ENCODE data around the gene ZNF860. TPM values are rescaled to one million over a fixed set of nuclear protein-coding genes. Genes with fewer than 3 reads are reported as not detected.

ZNF860 gene
- total and polyA plus RNA-seq, 2 donors (not counting 3 experiments of a cell fraction or from before 2014, with no cell fraction given) = 0.19 to 0.73 TPM

DNA sequence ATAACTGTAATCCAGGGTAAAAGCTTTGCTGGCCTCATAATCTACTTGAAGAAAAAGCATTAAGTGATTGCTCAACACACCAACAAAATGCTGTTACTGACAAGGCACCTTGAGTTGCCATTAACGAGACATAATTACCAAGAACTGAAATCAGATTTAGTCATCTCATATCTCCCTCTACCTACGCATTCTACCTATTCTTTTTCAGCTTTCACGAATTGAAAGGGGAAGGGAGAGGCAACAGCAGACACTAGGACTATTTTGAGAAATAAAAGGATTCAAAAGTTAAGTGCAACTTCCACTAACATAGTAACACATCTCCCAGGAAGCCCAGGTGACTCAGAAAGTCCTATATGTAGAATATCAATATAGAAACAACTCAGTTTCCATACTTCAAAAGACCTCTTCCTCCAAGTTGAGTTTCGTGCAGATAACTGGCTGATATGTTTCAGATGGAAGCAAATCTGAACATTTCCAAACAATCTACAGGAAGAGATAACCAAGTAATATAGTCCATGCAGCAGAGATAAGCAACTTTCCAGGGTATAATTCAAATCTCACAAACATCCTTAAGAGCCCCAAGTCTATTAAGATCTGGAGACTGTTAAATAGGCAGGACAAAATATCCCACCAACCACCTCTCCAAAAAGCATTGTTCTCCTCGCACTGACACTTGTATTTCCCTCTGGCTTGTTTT is 2.4 kb upstream of the ZNF860 start:
- DNase-seq (ENCODE audit: low read depth, low spot score) = peak; percentile 77

GRCh38 chr3:31980530-31981205 is 882 bp upstream of the ZNF860 start:
- H3K9me1 ChIP-seq (replicated peaks; ENCODE audit: control insufficient read depth, extremely low read depth, insufficient read depth, low read length) = no peaks in the 10 kb centered on the region
- H3K4me2 ChIP-seq (ENCODE audit: insufficient read depth, low read length) = peak overlapping the region; percentile 46
- DNase-seq (ENCODE audit: low read depth, low spot score) = peak; percentile 69
- no TSS peak for BruUV-seq (replicated peaks)
- ChIA-PET CTCF (interaction anchor here (1.1 to 2.8 kb wide), 4 partner anchors 12 to 163 kb away, joined by 3 to 10 read pairs (median 6); no protein-coding TSS in a partner anchor), POLR2A (interaction anchor here (0.7 kb wide), 1 partner anchor 10 kb away, joined by 3 read pairs; no protein-coding TSS in a partner anchor)
- H3K36me3 ChIP-seq (ENCODE audit: control insufficient read depth in 2 of 2, extremely low read depth in 1 of 2, insufficient read depth in 2 of 2, low read length in 2 of 2) = no peaks in the 10 kb centered on the region
- H3K4me3 ChIP-seq (replicated peaks in 1 of 3; ENCODE audit: insufficient read depth in 1 of 3, low read depth in 1 of 3, low read length in 3 of 3) = peak overlapping the region; percentile 27 to 94 (median 57)
- H2AFZ ChIP-seq (ENCODE audit: low read depth, low read length) = peak overlapping the region; percentile 97
- no peaks in the 10 kb centered on the region for H3K27me3 ChIP-seq (ENCODE audit: control insufficient read depth in 2 of 2, insufficient read depth in 2 of 2, low read length in 2 of 2)
- peaks cover 21% of the 10 kb centered on the region for H3K79me2 ChIP-seq (ENCODE audit: control insufficient read depth, insufficient read depth, low read length)
- peak overlapping the region; percentile 71 for H3K27ac ChIP-seq (ENCODE audit: insufficient read depth, low read depth, low read length)
- intact Hi-C loops (cut with micrococcal nuclease) (loop anchor here (1.0 to 2.0 kb wide), 6 partner anchors 12 to 212 kb away; partner anchors contain the start of gene GPD1L), dilution Hi-C loops (cut with MboI; ENCODE audit: extremely low pct_ligation_motif_present, low sequenced_read_pairs) (no loop called here)
- TF ChIP-seq JUN (IDR thresholded peaks at IDR 0.05; ENCODE audit: borderline replicate concordance, insufficient read depth, insufficient read length, low read depth) = no peak
- TF ChIP-seq POLR2A (IDR thresholded peaks at IDR 0.05; ENCODE audit: low read depth, low read length) = peak; percentile 88
- TF ChIP-seq EZH2 (IDR thresholded peaks at IDR 0.05; ENCODE audit: borderline replicate concordance, low read depth, low read length, severe bottlenecking) = no peak
- TF ChIP-seq, protein P1, sequence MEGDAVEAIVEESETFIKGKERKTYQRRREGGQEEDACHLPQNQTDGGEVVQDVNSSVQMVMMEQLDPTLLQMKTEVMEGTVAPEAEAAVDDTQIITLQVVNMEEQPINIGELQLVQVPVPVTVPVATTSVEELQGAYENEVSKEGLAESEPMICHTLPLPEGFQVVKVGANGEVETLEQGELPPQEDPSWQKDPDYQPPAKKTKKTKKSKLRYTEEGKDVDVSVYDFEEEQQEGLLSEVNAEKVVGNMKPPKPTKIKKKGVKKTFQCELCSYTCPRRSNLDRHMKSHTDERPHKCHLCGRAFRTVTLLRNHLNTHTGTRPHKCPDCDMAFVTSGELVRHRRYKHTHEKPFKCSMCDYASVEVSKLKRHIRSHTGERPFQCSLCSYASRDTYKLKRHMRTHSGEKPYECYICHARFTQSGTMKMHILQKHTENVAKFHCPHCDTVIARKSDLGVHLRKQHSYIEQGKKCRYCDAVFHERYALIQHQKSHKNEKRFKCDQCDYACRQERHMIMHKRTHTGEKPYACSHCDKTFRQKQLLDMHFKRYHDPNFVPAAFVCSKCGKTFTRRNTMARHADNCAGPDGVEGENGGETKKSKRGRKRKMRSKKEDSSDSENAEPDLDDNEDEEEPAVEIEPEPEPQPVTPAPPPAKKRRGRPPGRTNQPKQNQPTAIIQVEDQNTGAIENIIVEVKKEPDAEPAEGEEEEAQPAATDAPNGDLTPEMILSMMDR (IDR thresholded peaks at IDR 0.05; ENCODE audit: extremely low read depth in 1 of 2, insufficient read depth in 1 of 2, low read depth in 1 of 2, low read length in 2 of 2) = no peak
- peak; percentile 64 for FAIRE-seq
- peaks cover 17% of the 10 kb centered on the region for H3K4me1 ChIP-seq (ENCODE audit: control insufficient read depth, extremely low read depth, insufficient read depth, low read length)
- H4K20me1 ChIP-seq (replicated peaks; ENCODE audit: control insufficient read depth, extremely low read depth, insufficient read depth, low read length) = peaks cover 3% of the 10 kb centered on the region
- H3K9ac ChIP-seq (replicated peaks; ENCODE audit: extremely low read depth, insufficient read depth, low read length) = peak overlapping the region; percentile 74
- H3K9me3 ChIP-seq (replicated peaks; ENCODE audit: control insufficient read depth, insufficient read depth, low read length) = no peaks in the 10 kb centered on the region

More for the DNA sequence above, 2.4 kb upstream of the ZNF860 start:
- H3K4me3 ChIP-seq (replicated peaks in 1 of 3; ENCODE audit: insufficient read depth in 1 of 3, low read depth in 1 of 3, low read length in 3 of 3) = peak overlapping the region in 1 of 3 experiments; percentile 36
- H4K20me1 ChIP-seq (replicated peaks; ENCODE audit: control insufficient read depth, extremely low read depth, insufficient read depth, low read length) = peaks cover 3% of the 10 kb centered on the region
- no peaks in the 10 kb centered on the region for H3K36me3 ChIP-seq (ENCODE audit: control insufficient read depth in 2 of 2, extremely low read depth in 1 of 2, insufficient read depth in 2 of 2, low read length in 2 of 2)
- H2AFZ ChIP-seq (ENCODE audit: low read depth, low read length) = no peak overlapping the region
- H3K79me2 ChIP-seq (ENCODE audit: control insufficient read depth, insufficient read depth, low read length) = peaks cover 25% of the 10 kb centered on the region
- no peak overlapping the region for H3K9ac ChIP-seq (replicated peaks; ENCODE audit: extremely low read depth, insufficient read depth, low read length)
- no peaks in the 10 kb centered on the region for H3K9me1 ChIP-seq (replicated peaks; ENCODE audit: control insufficient read depth, extremely low read depth, insufficient read depth, low read length)
- ChIA-PET CTCF (interaction anchor here (1.2 kb wide), 1 partner anchor 11 kb away, joined by 5 read pairs; no protein-coding TSS in a partner anchor), POLR2A (no interaction called here)
- H3K4me2 ChIP-seq (ENCODE audit: insufficient read depth, low read length) = peak overlapping the region; percentile 65
- TSS peak; percentile 21 for BruUV-seq (replicated peaks)
- intact Hi-C loops (cut with micrococcal nuclease) = no loop called here
- dilution Hi-C loops (cut with MboI; ENCODE audit: extremely low pct_ligation_motif_present, low sequenced_read_pairs) = no loop called here
- no peaks in the 10 kb centered on the region for H3K27me3 ChIP-seq (ENCODE audit: control insufficient read depth in 2 of 2, insufficient read depth in 2 of 2, low read length in 2 of 2)
- FAIRE-seq = peak; percentile 84
- TF ChIP-seq MAX (IDR thresholded peaks at IDR 0.05; ENCODE audit: insufficient read depth, insufficient read length) = no peak
- TF ChIP-seq GATA2 (IDR thresholded peaks at IDR 0.05; ENCODE audit: insufficient read depth, insufficient read length, low read depth, low read length) = peak; percentile 84
- no peak for TF ChIP-seq EZH2 (IDR thresholded peaks at IDR 0.05; ENCODE audit: borderline replicate concordance, low read depth, low read length, severe bottlenecking)
- TF ChIP-seq JUN (IDR thresholded peaks at IDR 0.05; ENCODE audit: borderline replicate concordance, insufficient read depth, insufficient read length, low read depth) = no peak
- TF ChIP-seq POLR2A (IDR thresholded peaks at IDR 0.05; ENCODE audit: low read depth, low read length) = peak; percentile 43
- peak; percentile 11 for TF ChIP-seq FOS (IDR thresholded peaks at IDR 0.05; ENCODE audit: borderline replicate concordance, insufficient read depth, low read length)
- H3K9me3 ChIP-seq (replicated peaks; ENCODE audit: control insufficient read depth, insufficient read depth, low read length) = no peaks in the 10 kb centered on the region
- peak overlapping the region; percentile 24 for H3K27ac ChIP-seq (ENCODE audit: insufficient read depth, low read depth, low read length)
- H3K4me1 ChIP-seq (ENCODE audit: control insufficient read depth, extremely low read depth, insufficient read depth, low read length) = peaks cover 17% of the 10 kb centered on the region

Data from endothelial cell of umbilical vein (primary cell).